GM13976 (cell line): ENCODE data around the gene WDR4.

Experiments used
- DNase-seq: peaks from one replicate; pipeline ENCODE4 v3.0.0; 2012; ENCODE audit warnings: low spot score
- in situ Hi-C: fragments of 300-500 bp; cut with MboI; formaldehyde crosslinking; loops from one replicate; pipeline ENCODE4 v1.12.0; 2022; ENCODE audit warnings: low sequenced_read_pairs, mixed read lengths, inconsistent platforms; ENCODE audit not compliant: unreplicated experiment
- TF ChIP-seq, protein P1 (sequence below): IDR thresholded peaks from 2 replicates; pipeline ENCODE4 v1.5.1; 2012; ENCODE audit warnings: borderline replicate concordance, mild to moderate bottlenecking; ENCODE audit not compliant: insufficient read depth; ENCODE audit errors: extremely low read depth, missing control alignments, control extremely low read depth

Gene WDR4

DNA sequence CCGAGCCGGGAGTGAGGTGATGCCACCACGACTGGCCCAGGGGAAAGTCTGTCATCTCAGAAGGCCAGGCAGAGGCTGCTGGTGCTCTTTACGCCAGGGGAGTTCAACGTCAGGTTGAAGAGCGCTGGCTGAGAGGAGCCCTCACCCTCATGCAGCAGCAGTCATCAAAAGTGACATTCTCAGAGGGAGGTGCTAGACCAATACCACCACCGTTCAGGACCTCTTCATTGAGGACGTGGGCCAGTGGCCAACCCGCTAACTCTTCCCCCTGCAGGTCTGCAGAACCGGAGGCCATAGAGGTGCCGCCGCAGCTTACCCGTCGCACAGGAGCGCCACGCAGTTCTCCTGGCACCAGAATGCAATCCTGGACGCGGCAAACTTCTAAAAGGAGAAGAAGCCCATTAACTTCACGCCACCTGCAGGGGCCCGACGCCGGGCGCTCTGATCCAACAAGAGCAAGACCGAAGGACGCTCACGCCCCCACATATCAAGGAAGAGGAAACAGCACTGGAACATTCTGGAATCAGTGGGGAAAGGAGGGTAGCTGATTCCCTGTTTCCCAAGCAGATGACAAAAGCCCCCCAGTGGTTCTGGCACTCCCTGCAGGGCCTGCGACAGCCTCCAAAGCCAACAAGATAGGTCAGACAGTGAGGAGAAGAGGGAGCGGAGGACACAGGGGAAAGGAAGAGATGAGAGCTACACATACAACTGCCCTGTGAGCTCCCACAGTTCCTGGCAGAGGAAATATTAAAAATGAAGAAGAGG lies 24.9 kb downstream of the WDR4 start:
- in situ Hi-C loops = no loop called here
- TF ChIP-seq, protein P1, sequence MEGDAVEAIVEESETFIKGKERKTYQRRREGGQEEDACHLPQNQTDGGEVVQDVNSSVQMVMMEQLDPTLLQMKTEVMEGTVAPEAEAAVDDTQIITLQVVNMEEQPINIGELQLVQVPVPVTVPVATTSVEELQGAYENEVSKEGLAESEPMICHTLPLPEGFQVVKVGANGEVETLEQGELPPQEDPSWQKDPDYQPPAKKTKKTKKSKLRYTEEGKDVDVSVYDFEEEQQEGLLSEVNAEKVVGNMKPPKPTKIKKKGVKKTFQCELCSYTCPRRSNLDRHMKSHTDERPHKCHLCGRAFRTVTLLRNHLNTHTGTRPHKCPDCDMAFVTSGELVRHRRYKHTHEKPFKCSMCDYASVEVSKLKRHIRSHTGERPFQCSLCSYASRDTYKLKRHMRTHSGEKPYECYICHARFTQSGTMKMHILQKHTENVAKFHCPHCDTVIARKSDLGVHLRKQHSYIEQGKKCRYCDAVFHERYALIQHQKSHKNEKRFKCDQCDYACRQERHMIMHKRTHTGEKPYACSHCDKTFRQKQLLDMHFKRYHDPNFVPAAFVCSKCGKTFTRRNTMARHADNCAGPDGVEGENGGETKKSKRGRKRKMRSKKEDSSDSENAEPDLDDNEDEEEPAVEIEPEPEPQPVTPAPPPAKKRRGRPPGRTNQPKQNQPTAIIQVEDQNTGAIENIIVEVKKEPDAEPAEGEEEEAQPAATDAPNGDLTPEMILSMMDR = no peak
- no peak for DNase-seq

DNA sequence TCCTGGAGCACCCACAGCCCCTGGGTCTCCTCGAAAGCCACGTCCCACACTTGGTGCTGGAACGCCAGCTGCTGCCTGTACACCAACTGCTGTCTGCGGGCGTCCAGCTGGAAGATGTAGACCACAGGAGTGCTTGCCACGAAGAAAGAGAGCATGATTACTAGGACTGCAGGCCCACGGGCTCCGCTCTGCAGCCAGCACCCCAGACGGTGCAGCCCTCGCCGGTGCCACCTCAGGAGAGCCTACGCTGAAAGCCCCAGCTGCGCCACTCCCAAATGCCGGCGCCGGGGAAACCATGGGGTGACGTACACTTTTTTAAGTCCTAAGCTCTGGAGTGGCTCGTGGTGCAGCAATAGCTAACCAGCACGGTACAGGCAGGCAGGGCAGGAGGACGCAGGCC lies 25.7 kb downstream of the WDR4 start:
- no peak for DNase-seq
- TF ChIP-seq, protein P1 = no peak
- in situ Hi-C loops = no loop called here

DNA sequence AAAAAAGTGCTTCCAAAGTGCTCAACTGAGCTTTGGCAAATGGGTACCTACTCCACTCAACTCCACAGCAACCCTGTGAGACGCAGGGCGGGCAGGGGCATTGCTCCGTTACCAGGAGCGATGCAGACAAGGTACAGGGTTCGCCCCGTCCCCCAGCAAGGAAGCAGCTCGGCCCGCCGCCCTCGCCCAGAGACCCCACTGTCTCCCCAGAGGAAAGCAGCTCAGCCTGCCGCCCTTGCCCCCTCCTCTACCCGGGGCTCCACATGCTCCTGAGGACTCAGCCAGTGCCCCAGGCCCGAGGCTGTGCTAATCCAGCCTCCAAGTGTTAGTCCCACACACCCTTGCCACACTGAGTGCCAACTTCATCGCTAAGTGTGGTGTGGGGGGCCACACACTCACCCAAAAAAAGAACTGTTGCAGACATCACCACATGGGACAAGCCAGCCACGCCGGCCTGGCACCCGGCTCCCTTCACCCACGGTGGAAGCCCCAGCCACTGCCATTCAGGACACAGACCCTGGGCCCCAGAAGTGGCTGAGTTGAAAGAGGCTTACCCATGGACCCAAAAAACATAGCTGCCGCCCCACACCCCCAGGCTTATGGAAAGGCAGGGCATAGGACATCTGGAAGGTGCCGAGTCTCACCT lies 26.3 kb downstream of the WDR4 start:
- DNase-seq = no peak
- in situ Hi-C loops = no loop called here
- TF ChIP-seq, protein P1 = no peak

DNA sequence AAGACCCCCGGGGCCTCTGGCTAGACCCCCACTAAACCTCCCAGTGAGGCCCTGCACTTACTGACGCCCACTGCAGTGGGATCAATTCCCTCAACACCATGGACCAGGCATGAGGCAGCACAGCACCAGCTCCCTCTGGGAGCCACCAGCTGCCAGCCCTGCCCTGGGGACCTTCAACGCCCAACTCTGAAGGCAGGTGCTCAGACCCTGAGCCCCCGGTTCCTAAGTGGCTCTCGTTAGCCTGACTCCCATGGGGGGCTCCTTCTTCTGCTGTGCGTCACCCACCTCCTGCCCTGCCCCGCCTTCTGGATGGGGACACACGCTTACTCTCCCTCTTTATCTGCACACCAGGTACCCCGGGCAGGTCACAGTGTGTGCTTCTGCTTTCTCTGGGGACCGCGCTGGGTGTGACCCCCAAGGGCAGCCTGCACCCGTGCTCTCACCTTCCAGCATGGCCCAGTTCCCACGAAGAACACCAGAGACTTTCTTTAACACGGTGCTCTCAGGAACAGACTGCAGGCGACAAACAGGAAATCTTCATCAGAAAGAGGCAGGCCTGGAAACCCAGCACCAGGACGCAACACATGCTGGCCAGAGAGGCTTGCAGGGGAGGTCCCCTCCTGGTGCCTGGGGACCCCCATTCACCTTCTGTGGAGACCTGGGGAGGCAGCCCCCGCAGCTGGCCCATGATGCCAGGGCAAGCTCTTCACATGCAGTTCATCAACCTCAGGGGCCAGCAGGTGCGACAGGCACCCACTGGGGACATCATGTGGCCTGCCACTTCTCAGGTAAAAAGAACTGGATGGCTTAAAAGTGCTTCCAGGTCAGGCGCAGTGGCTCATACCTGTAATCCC lies 27.3 kb downstream of the WDR4 start:
- in situ Hi-C loops = no loop called here
- DNase-seq = no peak
- TF ChIP-seq, protein P1 = no peak

DNA sequence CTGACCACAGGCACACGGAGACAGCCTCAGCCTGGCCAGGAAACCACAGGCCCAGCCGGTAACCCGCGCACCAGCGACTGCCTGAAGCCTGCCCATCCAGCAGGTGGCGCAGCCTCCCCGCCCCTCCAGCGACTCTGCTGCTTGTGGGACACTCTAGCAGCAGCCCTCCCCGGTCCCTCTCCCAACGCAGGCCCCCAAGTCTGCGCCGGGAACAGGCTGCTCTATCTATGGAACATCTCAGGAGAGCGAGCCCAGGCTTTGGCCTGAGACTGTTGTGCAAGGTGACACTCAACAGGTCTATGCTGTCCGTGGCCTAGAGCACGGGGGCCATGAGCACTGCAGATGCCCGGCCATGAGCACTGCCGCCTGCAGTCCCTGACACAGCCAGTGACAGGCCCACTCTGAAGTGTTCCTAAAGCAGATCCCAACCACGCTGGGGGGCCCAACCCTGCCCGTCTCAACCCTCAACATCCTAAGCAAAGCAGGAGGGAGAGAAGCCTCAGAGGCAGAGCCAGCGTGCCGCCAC lies 28.4 kb downstream of the WDR4 start:
- peak; percentile 75 for DNase-seq
- in situ Hi-C loops = no loop called here

More for the DNA sequence above, 28.4 kb downstream of the WDR4 start:
- TF ChIP-seq, protein P1 = no peak
